Stimulated activated CD4-positive, alpha-beta T cell treated with anti-CD3 and anti-CD28 coated beads, Interleukin-4, amount 100 ng/mL, for 24 hours (primary cell): Measurements from ENCODE around the gene LPAR2.

ENCODE experiments used
- DNase-seq: peaks from one replicate; pipeline ENCODE4 v3.0.0-alpha.2; 2020

LPAR2 gene

GRCh38 chr19:19594381-19594780 is 33.6 kb downstream of the LPAR2 start:
- DNase-seq: no peak

- no peak for DNase-seq
These were observed 35.3 kb downstream of the LPAR2 start for GRCh38 chr19:19592690-19593089.

- DNase-seq: peak; percentile 80
These were observed 36.7 kb downstream of the LPAR2 start for GRCh38 chr19:19591133-19591825.

- no peak for DNase-seq
These were observed 39.5 kb downstream of the LPAR2 start for GRCh38 chr19:19588546-19588945.

- no peak for DNase-seq
These were observed 40.2 kb downstream of the LPAR2 start for GRCh38 chr19:19587771-19588170.

- no peak for DNase-seq
These were observed 43.7 kb downstream of the LPAR2 start for GRCh38 chr19:19584356-19584755.

- no peak for DNase-seq
These were observed 45.5 kb downstream of the LPAR2 start for GRCh38 chr19:19582471-19582870.

GRCh38 chr19:19581391-19581790 is 46.6 kb downstream of the LPAR2 start:
- DNase-seq: no peak

GRCh38 chr19:19580418-19580817 is 47.6 kb downstream of the LPAR2 start:
- DNase-seq: no peak

GRCh38 chr19:19579533-19580361 is 48.3 kb downstream of the LPAR2 start:
- DNase-seq: no peak

- DNase-seq: no peak
These were observed 49.8 kb downstream of the LPAR2 start for GRCh38 chr19:19578252-19578651.

GRCh38 chr19:19575411-19575810 is 52.6 kb downstream of the LPAR2 start:
- no peak for DNase-seq
